Neural crest cell (in vitro differentiated cells): ENCODE measurements around the gene RAB5B. TPM values are rescaled to one million over a fixed set of nuclear protein-coding genes. Genes with fewer than 3 reads are reported as not detected.

Experiments used
- DNase-seq: peaks from one replicate; pipeline ENCODE4 v3.0.0; 2021; ENCODE audit warnings: low read depth, mixed read lengths, low spot score
- H3K27ac Mint-ChIP-seq: one replicate; pipeline ENCODE4 v1.8.0; 2021; ENCODE audit warnings: mild to moderate bottlenecking, mixed read lengths; ENCODE audit not compliant: unreplicated experiment
- H3K27me3 Mint-ChIP-seq: 2 replicates; pipeline ENCODE4 v1.8.0; 2021; ENCODE audit warnings: low read depth, mild to moderate bottlenecking, mixed read lengths
- H3K36me3 Mint-ChIP-seq: 2 replicates; pipeline ENCODE4 v1.8.0; 2021; ENCODE audit warnings: low read depth, mild to moderate bottlenecking, mixed read lengths
- H3K4me1 Mint-ChIP-seq: 2 replicates; pipeline ENCODE4 v1.8.0; 2021; ENCODE audit warnings: mixed read lengths
- H3K4me3 Mint-ChIP-seq: one replicate; pipeline ENCODE4 v1.8.0; 2021; ENCODE audit warnings: mild to moderate bottlenecking, mixed read lengths
- H3K9me3 Mint-ChIP-seq: 2 replicates; pipeline ENCODE4 v1.8.0; 2021; ENCODE audit warnings: mixed read lengths
- total RNA-seq: library from RNA; stranded (reverse); gene quantifications from 2 replicates; pipeline ENCODE4 v1.2.1, GENCODE V29; 2021
- TF ChIP-seq, protein P1 (sequence below): fragments of 200-600 bp; sonication (generic); conservative IDR thresholded peaks from 2 replicates; pipeline ENCODE4 v1.5.0; 2021; ENCODE audit warnings: antibody characterized with exemption, mild to moderate bottlenecking

The RAB5B gene
- total RNA-seq, 1 donor from 2014 or later = 86.5 TPM

DNA sequence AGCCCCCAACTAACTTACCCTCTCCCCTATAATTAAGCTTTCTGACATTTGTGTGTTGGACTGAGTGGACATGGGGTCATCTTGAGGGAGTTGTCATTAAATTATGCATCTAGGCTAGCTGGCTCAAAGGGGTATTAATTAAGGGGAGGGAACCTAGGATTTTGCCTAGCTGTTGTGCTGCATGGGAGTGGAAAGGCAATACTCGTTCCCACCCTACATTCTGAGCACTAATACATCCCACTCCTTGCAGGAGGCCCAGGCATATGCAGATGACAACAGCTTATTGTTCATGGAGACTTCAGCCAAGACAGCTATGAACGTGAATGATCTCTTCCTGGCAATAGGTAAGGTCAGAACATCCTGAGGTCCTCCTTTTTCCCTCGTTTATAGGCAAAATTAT, 17.2 kb downstream of the RAB5B start:
- TF ChIP-seq, protein P1, sequence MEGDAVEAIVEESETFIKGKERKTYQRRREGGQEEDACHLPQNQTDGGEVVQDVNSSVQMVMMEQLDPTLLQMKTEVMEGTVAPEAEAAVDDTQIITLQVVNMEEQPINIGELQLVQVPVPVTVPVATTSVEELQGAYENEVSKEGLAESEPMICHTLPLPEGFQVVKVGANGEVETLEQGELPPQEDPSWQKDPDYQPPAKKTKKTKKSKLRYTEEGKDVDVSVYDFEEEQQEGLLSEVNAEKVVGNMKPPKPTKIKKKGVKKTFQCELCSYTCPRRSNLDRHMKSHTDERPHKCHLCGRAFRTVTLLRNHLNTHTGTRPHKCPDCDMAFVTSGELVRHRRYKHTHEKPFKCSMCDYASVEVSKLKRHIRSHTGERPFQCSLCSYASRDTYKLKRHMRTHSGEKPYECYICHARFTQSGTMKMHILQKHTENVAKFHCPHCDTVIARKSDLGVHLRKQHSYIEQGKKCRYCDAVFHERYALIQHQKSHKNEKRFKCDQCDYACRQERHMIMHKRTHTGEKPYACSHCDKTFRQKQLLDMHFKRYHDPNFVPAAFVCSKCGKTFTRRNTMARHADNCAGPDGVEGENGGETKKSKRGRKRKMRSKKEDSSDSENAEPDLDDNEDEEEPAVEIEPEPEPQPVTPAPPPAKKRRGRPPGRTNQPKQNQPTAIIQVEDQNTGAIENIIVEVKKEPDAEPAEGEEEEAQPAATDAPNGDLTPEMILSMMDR = no peak
- Mint-ChIP-seq H3K4me1 (peaks cover 2% of the 10 kb centered on the region), H3K27me3 (no peaks in the 10 kb centered on the region), H3K4me3 (no peak overlapping the region), H3K36me3 (peaks cover 15% of the 10 kb centered on the region), H3K27ac (no peak overlapping the region), H3K9me3 (no peaks in the 10 kb centered on the region)
- DNase-seq = no peak

- TF ChIP-seq, protein P1 = no peak
- H3K27me3 Mint-ChIP-seq = no peaks in the 10 kb centered on the region
- peak overlapping the region; percentile 67 for H3K27ac Mint-ChIP-seq
- H3K4me1 Mint-ChIP-seq = peaks cover 22% of the 10 kb centered on the region
- DNase-seq = no peak
- no peak overlapping the region for H3K4me3 Mint-ChIP-seq
- peaks cover 15% of the 10 kb centered on the region for H3K36me3 Mint-ChIP-seq
- H3K9me3 Mint-ChIP-seq = no peaks in the 10 kb centered on the region
Measured at GRCh38 chr12:55993230-55993853, 19.5 kb downstream of the RAB5B start.

GRCh38 chr12:55995366-55995765, 21.5 kb downstream of the RAB5B start:
- Mint-ChIP-seq H3K9me3 (no peaks in the 10 kb centered on the region), H3K27ac (no peak overlapping the region), H3K36me3 (peaks cover 9% of the 10 kb centered on the region), H3K4me1 (peaks cover 33% of the 10 kb centered on the region), H3K4me3 (peak overlapping the region; percentile 27), H3K27me3 (no peaks in the 10 kb centered on the region)
- TF ChIP-seq, protein P1 = no peak
- DNase-seq = no peak

DNA sequence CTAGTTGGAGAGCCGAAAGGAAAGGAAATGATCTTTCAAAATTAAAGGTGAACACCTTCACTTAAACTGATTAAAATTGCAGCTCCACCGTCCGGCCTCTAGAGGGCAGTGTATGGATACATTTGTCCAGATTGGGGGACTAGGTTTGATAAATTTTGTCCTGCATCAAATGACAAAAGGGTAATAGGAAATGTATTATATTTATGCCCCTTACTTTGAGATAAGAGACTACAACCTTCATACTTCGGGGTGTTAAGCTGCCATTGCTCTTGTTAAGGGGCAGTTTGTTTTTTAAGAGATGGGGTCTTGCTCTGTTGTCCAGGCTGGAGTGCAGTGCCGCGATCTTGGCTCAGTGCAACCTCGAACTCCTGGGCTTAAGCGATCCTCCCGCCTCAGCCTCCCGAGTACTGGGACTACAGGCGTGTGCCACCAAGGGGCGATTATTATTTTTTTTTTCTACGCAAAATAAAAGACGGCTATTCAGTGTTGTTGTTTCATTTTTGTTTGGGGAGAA, 22.4 kb downstream of the RAB5B start:
- peak overlapping the region; percentile 38 for H3K27ac Mint-ChIP-seq
- peak overlapping the region; percentile 94 for H3K4me3 Mint-ChIP-seq
- H3K9me3 Mint-ChIP-seq = no peaks in the 10 kb centered on the region
- DNase-seq = peak; percentile 66
- no peaks in the 10 kb centered on the region for H3K27me3 Mint-ChIP-seq
- TF ChIP-seq, protein P1 = peak; percentile 94
- H3K36me3 Mint-ChIP-seq = peaks cover 5% of the 10 kb centered on the region
- H3K4me1 Mint-ChIP-seq = peaks cover 33% of the 10 kb centered on the region

DNA sequence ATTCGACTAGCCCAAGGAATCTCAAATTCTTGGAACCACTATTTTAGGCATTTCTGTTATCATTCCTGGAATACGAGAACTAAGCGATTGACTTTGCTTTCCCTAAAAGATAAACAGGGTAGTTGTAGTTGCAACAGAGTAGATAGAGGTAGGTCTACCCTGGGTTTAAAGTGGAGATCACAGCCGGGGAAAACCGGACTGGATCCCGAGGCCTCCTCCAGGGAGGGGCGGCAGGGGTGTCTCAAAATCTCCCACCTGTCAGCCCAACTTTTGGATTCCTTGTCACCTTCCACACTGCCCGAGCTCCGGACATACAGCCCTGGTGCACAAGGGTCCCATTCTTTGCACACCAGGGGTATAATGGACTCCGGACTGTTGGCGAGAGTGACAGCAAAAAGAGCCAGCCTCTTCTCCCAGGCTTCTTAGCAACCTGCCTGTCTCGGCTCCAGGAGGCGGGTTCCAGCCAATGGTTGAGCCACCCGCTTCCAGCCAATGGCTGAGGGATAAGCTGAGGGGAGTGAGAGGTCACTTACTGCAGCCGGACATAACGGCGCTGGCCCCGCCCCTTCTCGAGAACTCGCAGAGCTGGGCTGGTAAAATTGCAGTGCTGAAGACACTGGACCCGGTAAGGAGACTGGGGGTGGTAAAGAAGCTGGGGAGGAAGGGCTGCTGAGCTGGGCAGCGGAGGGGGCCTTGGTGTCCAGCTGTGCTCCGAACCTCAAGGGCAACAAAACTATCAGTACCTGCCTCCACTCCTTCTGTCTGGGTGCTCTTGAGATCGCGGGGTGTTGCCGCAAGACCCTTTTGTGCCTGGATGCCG, 23.0 kb downstream of the RAB5B start, which contains the start of gene SUOX:
SUOX (plus strand) TSS at position 562 of the 820 bp plus-strand sequence. CDS start 4,946 bp downstream, outside the sequence.
- TF ChIP-seq, protein P1 = no peak
- Mint-ChIP-seq H3K4me1 (peaks cover 33% of the 10 kb centered on the region), H3K27ac (peak within 1 kb of the TSS; percentile 93), H3K4me3 (peak within 1 kb of the TSS; percentile 94), H3K27me3 (no peaks in the 10 kb centered on the region), H3K36me3 (peaks cover 8% of the 10 kb centered on the region), H3K9me3 (no peaks in the 10 kb centered on the region)
- DNase-seq = peak; percentile 86
